C4-2B (cell line): ENCODE results near the gene MRPL50.

Source experiments
- ZFX ChIP-seq: fragments of 450-650 bp; IDR thresholded peaks from 2 replicates; pipeline ENCODE4 v1.6.1; 2017
- TF ChIP-seq, protein P1 (sequence below): fragments of 450-650 bp; conservative IDR thresholded peaks from 2 replicates; pipeline ENCODE4 v1.5.1; 2017; ENCODE audit warnings: mild to moderate bottlenecking

- TF ChIP-seq, protein P1, sequence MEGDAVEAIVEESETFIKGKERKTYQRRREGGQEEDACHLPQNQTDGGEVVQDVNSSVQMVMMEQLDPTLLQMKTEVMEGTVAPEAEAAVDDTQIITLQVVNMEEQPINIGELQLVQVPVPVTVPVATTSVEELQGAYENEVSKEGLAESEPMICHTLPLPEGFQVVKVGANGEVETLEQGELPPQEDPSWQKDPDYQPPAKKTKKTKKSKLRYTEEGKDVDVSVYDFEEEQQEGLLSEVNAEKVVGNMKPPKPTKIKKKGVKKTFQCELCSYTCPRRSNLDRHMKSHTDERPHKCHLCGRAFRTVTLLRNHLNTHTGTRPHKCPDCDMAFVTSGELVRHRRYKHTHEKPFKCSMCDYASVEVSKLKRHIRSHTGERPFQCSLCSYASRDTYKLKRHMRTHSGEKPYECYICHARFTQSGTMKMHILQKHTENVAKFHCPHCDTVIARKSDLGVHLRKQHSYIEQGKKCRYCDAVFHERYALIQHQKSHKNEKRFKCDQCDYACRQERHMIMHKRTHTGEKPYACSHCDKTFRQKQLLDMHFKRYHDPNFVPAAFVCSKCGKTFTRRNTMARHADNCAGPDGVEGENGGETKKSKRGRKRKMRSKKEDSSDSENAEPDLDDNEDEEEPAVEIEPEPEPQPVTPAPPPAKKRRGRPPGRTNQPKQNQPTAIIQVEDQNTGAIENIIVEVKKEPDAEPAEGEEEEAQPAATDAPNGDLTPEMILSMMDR: no peak
- TF ChIP-seq ZFX: no peak
Measured at GRCh38 chr9:101371813-101372212, 26.6 kb downstream of the MRPL50 start.
